ENCODE measurements around the gene SLC30A3. TPM values are rescaled to one million over a fixed set of nuclear protein-coding genes. Genes with fewer than 3 reads are reported as not detected.

Gene SLC30A3
- total RNA-seq, 6 donors from 2014 or later, result 0.20 to 2.3 (median 1.2) TPM

DNA sequence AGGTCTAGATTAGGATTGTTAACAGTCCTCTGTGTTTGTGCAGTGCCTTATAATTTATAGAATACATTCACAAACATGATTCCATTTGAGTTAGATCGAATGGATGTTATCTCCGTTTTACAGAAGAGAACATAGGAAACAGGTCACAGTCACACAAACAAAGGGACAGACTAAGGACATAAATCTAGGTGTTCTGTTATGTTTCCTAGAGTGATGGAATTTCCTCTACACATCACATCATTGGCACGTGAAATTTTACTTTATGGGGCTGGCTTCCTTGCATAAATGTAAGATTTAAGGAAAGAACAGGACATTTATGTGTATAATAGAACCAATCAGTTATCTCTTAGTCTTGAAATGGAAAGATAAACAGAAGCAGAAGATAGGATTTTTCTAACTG lies 25.8 kb upstream of the SLC30A3 start:
- no peak for ATAC-seq (ENCODE audit: low FRiP score in 2 of 2)
- H3K27ac ChIP-seq, result no peak overlapping the region
- no peaks in the 10 kb centered on the region for H3K4me1 ChIP-seq
- no peaks in the 10 kb centered on the region for H3K27me3 ChIP-seq
- TF ChIP-seq EP300 (IDR thresholded peaks at IDR 0.05) (peak in 1 of 4 donors; percentile 15), POLR2AphosphoS5 (IDR thresholded peaks at IDR 0.05) (no peak), POLR2A (IDR thresholded peaks at IDR 0.05) (no peak)
- TF ChIP-seq, protein P1, sequence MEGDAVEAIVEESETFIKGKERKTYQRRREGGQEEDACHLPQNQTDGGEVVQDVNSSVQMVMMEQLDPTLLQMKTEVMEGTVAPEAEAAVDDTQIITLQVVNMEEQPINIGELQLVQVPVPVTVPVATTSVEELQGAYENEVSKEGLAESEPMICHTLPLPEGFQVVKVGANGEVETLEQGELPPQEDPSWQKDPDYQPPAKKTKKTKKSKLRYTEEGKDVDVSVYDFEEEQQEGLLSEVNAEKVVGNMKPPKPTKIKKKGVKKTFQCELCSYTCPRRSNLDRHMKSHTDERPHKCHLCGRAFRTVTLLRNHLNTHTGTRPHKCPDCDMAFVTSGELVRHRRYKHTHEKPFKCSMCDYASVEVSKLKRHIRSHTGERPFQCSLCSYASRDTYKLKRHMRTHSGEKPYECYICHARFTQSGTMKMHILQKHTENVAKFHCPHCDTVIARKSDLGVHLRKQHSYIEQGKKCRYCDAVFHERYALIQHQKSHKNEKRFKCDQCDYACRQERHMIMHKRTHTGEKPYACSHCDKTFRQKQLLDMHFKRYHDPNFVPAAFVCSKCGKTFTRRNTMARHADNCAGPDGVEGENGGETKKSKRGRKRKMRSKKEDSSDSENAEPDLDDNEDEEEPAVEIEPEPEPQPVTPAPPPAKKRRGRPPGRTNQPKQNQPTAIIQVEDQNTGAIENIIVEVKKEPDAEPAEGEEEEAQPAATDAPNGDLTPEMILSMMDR (IDR thresholded peaks at IDR 0.05), result no peak
- no peak for DNase-seq
- H3K4me3 ChIP-seq, result no peak overlapping the region
- WGBS, 2 donors, result 26 to 41% methylated on average over 3 of the region's 3 CpGs
- no peaks in the 10 kb centered on the region for H3K36me3 ChIP-seq
- H3K9me3 ChIP-seq, result no peaks in the 10 kb centered on the region

GRCh38 chr2:27285481-27285880 lies 22.6 kb upstream of the SLC30A3 start:
- ATAC-seq (ENCODE audit: low FRiP score in 2 of 2) (no peak), DNase-seq (no peak)
- WGBS, 2 donors, result 86% methylated on average over 6 of the region's 6 CpGs
- no peak for TF ChIP-seq EP300 (IDR thresholded peaks at IDR 0.05)
- TF ChIP-seq, protein P1 (IDR thresholded peaks at IDR 0.05), result no peak
- no peak for TF ChIP-seq POLR2A (IDR thresholded peaks at IDR 0.05)
- TF ChIP-seq POLR2AphosphoS5 (IDR thresholded peaks at IDR 0.05), result no peak
- Histone ChIP-seq H3K27ac (no peak overlapping the region), H3K9me3 (no peaks in the 10 kb centered on the region), H3K4me1 (no peaks in the 10 kb centered on the region), H3K27me3 (no peaks in the 10 kb centered on the region), H3K36me3 (no peaks in the 10 kb centered on the region), H3K4me3 (no peak overlapping the region)

- DNase-seq (no peak), ATAC-seq (ENCODE audit: low FRiP score in 2 of 2) (no peak)
- 86 to 93% methylated on average over 1 of the region's 1 CpG for WGBS, 2 donors
- Histone ChIP-seq H3K4me3 (no peak overlapping the region), H3K36me3 (no peaks in the 10 kb centered on the region), H3K27ac (no peak overlapping the region), H3K9me3 (no peaks in the 10 kb centered on the region), H3K27me3 (no peaks in the 10 kb centered on the region), H3K4me1 (peaks cover 0 to 2% (median 0%) of the 10 kb centered on the region in 4 donors)
- TF ChIP-seq, protein P1 (IDR thresholded peaks at IDR 0.05), result no peak
- TF ChIP-seq POLR2AphosphoS5 (IDR thresholded peaks at IDR 0.05), result no peak
- TF ChIP-seq EP300 (IDR thresholded peaks at IDR 0.05), result no peak
- TF ChIP-seq POLR2A (IDR thresholded peaks at IDR 0.05), result no peak
Measured at GRCh38 chr2:27284996-27285395, 22.1 kb upstream of the SLC30A3 start.

GRCh38 chr2:27282892-27283291 lies 20.0 kb upstream of the SLC30A3 start:
- no peak for ATAC-seq (ENCODE audit: low FRiP score in 2 of 2)
- TF ChIP-seq POLR2A (IDR thresholded peaks at IDR 0.05), result no peak
- TF ChIP-seq, protein P1 (IDR thresholded peaks at IDR 0.05), result no peak
- TF ChIP-seq POLR2AphosphoS5 (IDR thresholded peaks at IDR 0.05), result no peak
- TF ChIP-seq EP300 (IDR thresholded peaks at IDR 0.05), result no peak
- Histone ChIP-seq H3K4me3 (no peak overlapping the region), H3K27me3 (no peaks in the 10 kb centered on the region), H3K9me3 (no peaks in the 10 kb centered on the region), H3K36me3 (no peaks in the 10 kb centered on the region), H3K4me1 (peaks cover 0 to 5% (median 0%) of the 10 kb centered on the region in 4 donors), H3K27ac (no peak overlapping the region)
- WGBS, 2 donors, result 39 to 53% methylated on average over 5 of the region's 5 CpGs
- DNase-seq, result no peak

- Histone ChIP-seq H3K27ac (no peak within 1 kb of the TSS), H3K4me1 (peaks cover 0 to 5% (median 0%) of the 10 kb centered on the region in 4 donors), H3K4me3 (no peak within 1 kb of the TSS), H3K9me3 (no peaks in the 10 kb centered on the region), H3K27me3 (no peaks in the 10 kb centered on the region), H3K36me3 (no peaks in the 10 kb centered on the region)
- WGBS, 2 donors, result 75 to 79% methylated on average over 5 of the region's 5 CpGs
- TF ChIP-seq, protein P1 (IDR thresholded peaks at IDR 0.05), result no peak
- no peak for ATAC-seq (ENCODE audit: low FRiP score in 2 of 2)
- DNase-seq, result no peak
Measured at GRCh38 chr2:27281855-27282559, 19.2 kb upstream of the SLC30A3 start, which contains the start of gene TRIM54. Gene TRIM54 (plus strand): TSS chr2:27282429. CDS start chr2:27282732, 303 bp downstream.
